NCI-H748 (cell line): ENCODE data around the gene OGFOD3.
A peak's percentile ranks its signal among the peaks of the same experiment; 100 is the strongest.

Source experiments
- DNase-seq: peaks from one replicate; lab custom pipeline; 2025; ENCODE audit not compliant: unreplicated experiment; lab: John Stamatoyannopoulos, UW

The OGFOD3 gene

GRCh38 chr17:82447876-82448275 is 29.5 kb upstream of the OGFOD3 start:
- no peak for DNase-seq

GRCh38 chr17:82446649-82447048 is 28.3 kb upstream of the OGFOD3 start:
- DNase-seq, result no peak

GRCh38 chr17:82446124-82446523 is 27.7 kb upstream of the OGFOD3 start:
- no peak for DNase-seq

- no peak for DNase-seq
These were observed 27.2 kb upstream of the OGFOD3 start for GRCh38 chr17:82445542-82445941.

- no peak for DNase-seq
These were observed 26.6 kb upstream of the OGFOD3 start for GRCh38 chr17:82444941-82445521.

- no peak for DNase-seq
These were observed 26.0 kb upstream of the OGFOD3 start for GRCh38 chr17:82444284-82444893.

- no peak for DNase-seq
These were observed 25.3 kb upstream of the OGFOD3 start for GRCh38 chr17:82443465-82444283.

- no peak for DNase-seq
These were observed 24.5 kb upstream of the OGFOD3 start for GRCh38 chr17:82442643-82443464.

- DNase-seq, result no peak
These were observed 23.5 kb upstream of the OGFOD3 start for GRCh38 chr17:82441691-82442487.

- DNase-seq, result peak; percentile 54
These were observed 22.7 kb upstream of the OGFOD3 start for GRCh38 chr17:82440991-82441627.

GRCh38 chr17:82440469-82440981 is 22.1 kb upstream of the OGFOD3 start:
- DNase-seq, result no peak

GRCh38 chr17:82439829-82440365 is 21.5 kb upstream of the OGFOD3 start:
- no peak for DNase-seq

- DNase-seq, result no peak
These were observed 20.9 kb upstream of the OGFOD3 start for GRCh38 chr17:82439194-82439828.

GRCh38 chr17:82438401-82439193 is 20.2 kb upstream of the OGFOD3 start:
- DNase-seq, result no peak

- DNase-seq, result no peak
These were observed 18.9 kb upstream of the OGFOD3 start for GRCh38 chr17:82437325-82437668.

- DNase-seq, result no peak
These were observed 18.4 kb upstream of the OGFOD3 start for GRCh38 chr17:82436601-82437324.

- no peak for DNase-seq
These were observed 17.5 kb upstream of the OGFOD3 start for GRCh38 chr17:82435601-82436583.
